Activated CD4-positive, CD25-positive, alpha-beta regulatory T cell (primary cell): ENCODE measurements around the gene STARD3NL.
"Not testable (repeated sequence)": the region's sequence is repeated elsewhere in the genome, so short reads cannot be mapped to it uniquely, and the experiment has no call there.

ENCODE experiments used
- DNase-seq, 4 experiments: peaks; one replicate each; lab custom pipeline; 2025; lab: John Stamatoyannopoulos, UW

STARD3NL gene, protein sequence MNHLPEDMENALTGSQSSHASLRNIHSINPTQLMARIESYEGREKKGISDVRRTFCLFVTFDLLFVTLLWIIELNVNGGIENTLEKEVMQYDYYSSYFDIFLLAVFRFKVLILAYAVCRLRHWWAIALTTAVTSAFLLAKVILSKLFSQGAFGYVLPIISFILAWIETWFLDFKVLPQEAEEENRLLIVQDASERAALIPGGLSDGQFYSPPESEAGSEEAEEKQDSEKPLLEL

DNA sequence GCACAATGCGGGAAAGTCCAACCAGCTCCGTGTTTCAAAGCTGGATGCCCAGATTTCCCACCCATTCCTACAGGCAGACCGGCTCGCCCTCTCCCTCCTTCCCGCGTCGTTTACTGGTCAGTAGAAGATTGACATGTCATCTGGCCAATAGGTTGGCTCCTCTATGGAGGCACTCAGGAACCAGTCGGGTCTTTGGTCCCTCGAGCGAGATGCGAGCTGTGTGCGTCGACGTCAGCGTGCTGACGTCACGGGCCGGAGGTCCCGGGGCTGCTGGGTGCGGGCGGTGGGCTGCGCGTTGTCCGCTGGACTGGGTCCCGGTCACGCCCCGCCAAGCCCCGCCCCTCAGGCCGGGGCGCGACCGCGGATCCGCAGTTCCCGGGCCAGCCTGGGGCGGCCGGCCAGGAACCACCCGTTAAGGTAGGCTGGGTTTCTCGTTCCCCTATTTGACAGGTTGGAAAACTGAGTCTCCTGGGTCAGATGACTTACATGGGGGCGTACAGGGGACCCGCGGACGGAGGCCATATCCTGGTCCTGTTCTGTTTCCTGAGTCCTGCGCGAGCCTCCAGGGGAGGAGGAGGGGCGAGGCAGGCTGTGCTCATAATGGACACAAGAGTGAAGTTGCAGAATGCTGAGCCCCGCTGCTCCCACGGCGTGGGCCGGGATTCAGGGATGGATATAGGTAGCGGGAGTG is at the start of gene STARD3NL:
STARD3NL (plus strand) TSS at position 242 of the 691 bp plus-strand sequence. CDS start 29,260 bp downstream, outside the sequence.
- DNase-seq = peak; percentile 65 to 75 (median 73)

- no peak for DNase-seq
Observed at GRCh38 chr7:38129162-38129561, 48.9 kb upstream of the STARD3NL start.

- no peak for DNase-seq
Observed at GRCh38 chr7:38129579-38129978, 48.5 kb upstream of the STARD3NL start.

DNA sequence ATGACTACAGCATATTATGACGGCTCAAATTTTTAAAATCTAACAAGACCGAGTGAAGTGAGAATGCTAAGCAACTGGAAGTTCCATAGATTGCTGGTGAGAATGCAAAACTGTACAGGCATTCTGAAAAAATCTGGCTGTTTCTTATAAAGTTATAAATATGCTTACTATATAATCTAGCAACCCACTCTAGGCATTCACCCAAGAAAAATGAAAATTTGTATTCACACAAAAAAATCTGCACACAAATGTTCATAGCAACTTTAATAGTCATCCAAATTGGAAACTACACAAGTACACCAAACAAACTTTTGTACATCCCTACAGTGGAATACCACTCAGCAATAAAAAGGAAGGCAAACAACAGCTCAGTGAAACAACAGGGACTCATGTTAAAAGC is 39.9 kb upstream of the STARD3NL start:
- DNase-seq = no peak

- no peak for DNase-seq
Observed at GRCh38 chr7:38141187-38141586, 36.9 kb upstream of the STARD3NL start.

GRCh38 chr7:38142736-38143135 is 35.3 kb upstream of the STARD3NL start:
- no peak for DNase-seq

- no peak for DNase-seq
Observed at GRCh38 chr7:38147005-38147404, 31.0 kb upstream of the STARD3NL start.

DNA sequence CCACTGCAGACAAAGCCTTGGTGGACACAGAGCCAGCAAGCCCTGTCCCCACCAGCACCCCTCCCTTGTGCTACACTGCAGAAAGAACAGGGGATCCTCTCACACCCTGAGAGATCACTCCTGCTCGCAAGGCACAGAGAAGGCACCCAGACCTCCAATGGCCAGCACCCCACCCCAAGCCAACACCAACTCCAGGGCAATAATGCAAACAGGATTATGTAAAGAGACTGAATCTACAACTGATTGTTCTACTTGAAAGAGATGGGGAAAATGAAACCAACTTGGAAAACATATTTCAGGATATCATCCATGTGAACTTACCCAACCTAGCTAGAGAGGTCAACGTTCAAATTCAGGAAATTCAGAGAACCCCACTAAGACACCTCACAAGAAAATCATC is 26.5 kb upstream of the STARD3NL start:
- DNase-seq = no peak

DNA sequence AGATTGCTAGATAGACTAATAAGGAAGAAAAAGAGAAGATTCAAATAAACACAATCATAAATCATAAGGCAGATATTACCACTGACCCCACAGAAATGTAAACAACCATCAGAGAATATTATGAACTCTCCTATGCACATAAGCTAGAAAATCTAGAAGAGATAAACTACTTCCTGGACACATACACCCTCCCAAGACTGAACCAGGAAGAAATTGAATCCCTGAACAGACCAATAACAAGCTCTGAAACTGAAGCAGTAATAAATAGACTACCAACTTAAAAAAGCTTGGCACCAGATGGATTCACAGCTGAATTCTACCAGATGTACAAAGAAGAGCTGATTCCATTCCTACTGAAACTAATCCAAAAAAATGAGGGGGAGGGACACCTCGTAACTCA is 24.5 kb upstream of the STARD3NL start:
- DNase-seq = no peak

DNA sequence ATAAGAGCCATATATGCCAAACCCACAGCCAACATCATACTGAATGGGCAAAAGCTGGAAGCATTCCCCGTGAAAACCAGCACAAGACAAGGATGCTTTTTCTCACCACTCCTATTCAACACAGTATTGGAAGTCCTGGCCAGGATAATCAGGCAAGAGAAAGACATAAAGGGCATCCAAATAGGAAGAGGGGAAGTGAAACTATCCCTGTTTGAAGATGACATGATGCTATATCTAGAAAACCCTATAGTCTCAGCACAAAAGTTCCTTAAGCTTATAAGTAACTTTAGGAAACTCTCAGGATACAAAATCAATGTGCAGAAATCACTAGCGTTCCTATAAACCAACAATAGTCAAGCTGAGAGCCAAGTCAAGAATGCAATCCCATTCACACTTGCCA is 23.8 kb upstream of the STARD3NL start:
- no peak for DNase-seq

DNA sequence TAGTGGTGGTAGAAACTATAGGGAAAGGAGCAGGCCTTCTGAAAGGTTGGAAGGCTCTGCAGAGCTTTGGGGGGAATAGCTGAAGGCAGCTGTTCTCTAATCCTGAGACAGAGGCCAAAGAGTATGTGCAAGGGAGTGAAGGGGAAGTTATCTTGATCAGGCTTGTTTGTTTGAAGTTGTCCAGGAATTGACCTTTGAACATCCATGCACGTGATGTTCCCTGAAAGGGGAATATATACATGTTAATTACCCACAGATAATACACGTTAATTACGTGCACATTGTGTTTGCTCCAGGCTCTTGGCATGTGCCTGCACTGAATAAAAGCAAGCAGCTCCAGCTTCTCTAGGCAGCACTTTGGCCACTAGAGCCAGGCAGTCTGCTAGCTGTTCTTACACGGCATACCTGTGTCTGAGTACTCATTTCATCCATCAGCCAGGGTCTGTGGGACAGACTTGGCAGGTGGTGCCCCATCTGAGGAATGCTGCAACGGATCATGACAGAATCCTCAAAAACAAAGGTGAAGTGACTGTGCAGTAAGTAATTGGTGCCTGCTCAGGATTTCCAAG is 18.0 kb upstream of the STARD3NL start:
- DNase-seq = no peak

DNA sequence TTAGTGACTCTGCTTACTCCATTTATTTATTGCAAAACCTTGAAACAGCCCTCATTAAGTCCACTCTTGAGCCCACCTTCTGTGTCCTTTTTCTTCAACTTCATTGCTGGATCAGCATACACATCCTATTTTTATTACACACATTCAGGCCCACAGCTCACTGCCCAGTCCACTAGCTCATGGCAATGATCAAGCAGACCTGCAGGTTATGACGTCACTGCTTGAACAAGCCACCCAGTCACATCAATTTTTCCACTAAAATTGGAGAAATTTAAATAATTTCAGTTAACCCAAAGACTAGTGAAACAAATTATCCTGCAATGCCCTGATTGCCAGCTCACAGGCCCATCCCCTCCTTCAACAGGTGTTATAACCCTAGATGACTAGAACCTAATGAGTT is 16.0 kb upstream of the STARD3NL start:
- no peak for DNase-seq

GRCh38 chr7:38163671-38164070 is 14.4 kb upstream of the STARD3NL start:
- no peak for DNase-seq

DNA sequence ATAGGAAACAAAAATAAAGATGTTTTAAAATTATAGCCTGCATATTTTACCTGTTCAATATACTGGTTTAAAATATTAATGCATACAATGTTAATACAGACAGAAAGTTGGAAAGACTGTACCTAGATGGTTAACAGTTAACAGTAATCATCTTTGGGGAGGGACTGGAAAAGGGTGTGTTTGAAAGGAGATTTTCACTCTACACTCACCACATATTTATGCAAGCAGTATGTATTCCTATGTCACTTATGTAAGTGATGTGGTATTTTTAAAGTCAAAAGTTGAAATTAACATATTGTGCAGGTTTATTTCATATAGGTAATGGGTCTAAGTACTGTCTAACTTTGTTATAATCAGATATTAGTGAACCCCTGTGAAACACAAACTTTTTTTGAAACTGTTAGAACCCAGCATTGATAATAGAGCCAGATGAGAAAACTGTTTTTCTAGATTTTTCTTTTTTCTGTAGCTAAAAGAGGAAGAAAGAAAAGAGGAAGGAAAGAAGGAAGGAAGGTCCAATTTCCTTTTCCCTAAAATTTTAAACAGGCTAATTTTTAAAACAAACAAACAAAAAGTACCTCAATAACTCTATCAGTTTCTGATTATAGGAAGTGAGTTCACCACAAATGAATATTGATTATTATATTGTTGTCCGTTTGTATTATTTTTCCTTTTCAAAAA is 9.0 kb upstream of the STARD3NL start:
- DNase-seq = no peak

DNA sequence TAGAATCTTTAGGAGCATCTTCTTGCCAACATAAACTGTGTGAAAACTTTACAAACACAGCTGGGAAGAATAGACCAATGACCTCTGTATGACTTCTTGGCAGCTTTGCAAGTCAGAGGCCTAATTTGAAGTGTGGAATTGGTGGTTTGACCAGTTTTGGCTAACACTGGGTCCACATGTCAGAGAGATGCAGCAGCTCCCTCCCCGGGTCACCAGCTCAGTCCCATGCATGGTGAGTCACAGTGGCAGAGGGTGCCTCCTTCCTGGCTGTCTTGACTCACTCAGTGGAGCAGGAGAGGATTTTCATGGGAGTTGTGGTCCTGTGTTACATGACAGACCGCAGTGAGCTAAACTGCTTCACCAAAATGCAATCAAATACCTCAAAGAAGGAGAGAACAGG is 8.2 kb upstream of the STARD3NL start:
- no peak for DNase-seq

DNA sequence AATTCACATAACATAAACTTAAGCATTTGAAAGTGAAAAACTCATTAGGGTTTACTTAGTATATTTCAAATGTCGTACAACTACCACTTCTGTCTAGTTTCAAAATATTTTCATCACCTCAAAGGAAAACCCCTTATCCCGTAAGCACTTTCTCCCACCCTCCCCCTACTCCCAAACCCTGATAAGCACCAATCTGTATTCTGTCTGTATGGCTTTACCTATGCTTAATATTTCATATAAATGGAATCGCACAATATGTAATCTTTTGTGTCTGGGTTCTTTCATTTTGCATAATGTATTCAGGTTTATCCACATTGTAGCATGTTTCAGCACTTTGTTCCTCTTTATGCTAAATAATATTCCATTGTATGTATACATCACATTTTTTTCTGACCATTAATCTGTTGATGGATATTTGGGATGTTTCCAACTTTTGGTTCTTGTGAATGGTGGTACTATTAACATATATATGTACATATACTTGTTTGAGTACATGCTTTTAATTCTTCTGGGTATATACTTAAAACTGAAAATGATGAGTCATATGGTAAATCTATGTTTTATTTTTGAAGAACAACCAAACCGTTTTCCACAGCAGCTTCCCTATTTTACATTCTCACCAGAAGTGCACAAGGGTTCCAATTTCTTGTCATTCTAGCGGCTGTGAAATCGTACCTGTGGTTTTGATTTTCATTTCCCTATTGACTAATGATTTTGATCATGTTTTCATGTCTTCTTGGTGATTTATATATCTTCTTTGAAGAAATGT is 6.2 kb upstream of the STARD3NL start:
- no peak for DNase-seq

DNA sequence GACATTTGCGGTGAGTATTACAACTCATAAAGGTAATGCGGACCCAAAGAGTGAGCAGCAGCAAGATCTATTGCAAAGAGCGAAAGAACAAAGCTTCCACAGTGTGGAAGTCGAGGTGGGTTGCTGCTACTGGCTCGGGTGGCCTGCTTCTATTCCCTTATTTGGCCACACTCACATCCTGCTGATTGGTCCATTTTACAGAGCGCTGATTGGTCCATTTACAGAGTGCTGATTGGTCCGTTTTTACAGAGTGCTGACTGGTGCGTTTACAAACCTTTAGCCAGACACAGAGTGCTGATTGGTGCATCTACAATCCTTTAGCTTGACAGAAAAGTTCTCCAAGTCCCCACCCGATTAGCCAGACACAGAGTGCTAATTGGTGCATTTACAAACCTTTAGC is 2.5 kb upstream of the STARD3NL start:
- DNase-seq = not testable (repeated sequence)

GRCh38 chr7:38177621-38178003 is 433 bp upstream of the STARD3NL start:
- no peak for DNase-seq

DNA sequence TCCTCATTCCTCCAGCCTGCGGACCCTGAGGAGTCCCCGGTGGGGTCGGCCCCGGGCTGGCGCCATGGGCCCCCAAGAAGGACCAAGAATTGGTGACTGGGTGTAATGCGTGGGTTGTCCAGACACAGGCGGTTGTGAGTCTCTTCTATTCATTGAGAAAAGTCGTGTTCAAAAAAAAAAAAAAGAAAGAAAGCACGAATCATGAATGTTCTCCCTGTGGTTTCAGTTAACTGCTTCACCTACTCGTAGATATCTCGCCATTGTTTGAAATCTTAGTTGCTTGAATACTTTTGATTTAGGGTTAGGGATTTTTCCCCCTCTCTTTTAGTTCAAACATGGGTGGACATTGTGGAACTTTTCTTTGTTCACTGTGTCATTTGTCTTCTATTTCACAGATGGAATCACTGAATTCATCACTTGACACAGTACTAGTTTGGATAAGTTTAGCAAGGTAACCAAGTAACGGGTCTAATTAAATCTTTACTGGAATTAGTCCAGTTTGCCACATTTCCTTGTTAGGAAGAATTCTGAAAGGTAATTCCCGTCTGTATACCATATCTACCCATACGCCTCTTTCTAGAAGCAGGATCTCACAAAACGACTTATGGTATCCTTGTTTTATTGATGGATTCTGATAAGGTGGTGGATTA is 775 bp downstream of the STARD3NL start:
- DNase-seq = peak in 1 of 4 experiments; percentile 7

- DNase-seq = no peak
Observed at GRCh38 chr7:38179776-38180226, 1.8 kb downstream of the STARD3NL start.

DNA sequence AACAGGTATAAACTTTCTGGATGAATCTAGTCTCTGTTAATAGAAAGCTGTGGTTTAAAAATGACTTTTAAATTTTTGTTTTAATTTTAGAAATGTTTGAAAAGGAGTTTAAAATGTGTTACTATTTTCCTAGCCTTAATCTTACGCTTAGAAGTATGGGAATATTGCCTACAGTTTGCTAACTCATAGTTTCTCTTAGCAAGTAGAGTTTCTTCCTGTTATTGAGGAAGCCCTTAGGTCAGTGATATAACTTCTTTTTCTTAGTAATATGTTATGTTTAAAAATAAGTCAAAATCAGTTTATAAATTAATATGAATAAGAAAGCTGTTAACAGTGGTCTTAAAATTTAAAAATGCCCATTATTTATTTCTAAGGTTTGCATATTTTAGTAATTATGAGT is 3.1 kb downstream of the STARD3NL start:
- DNase-seq = no peak

GRCh38 chr7:38182450-38182849 is 4.4 kb downstream of the STARD3NL start:
- DNase-seq = no peak
